ENCODE measurements around the gene GRAMD4. TPM values are rescaled to one million over a fixed set of nuclear protein-coding genes. Genes with fewer than 3 reads are reported as not detected.
"Not testable (repeated sequence)": the region's sequence is repeated elsewhere in the genome, so short reads cannot be mapped to it uniquely, and the experiment has no call there.

Gene GRAMD4
- polyA plus RNA-seq, 2 of the 4 experiments (the other 2 are of a cell fraction): 7.7 to 13.1 TPM

GRCh38 chr22:46641811-46642266 is 21.7 kb downstream of the GRAMD4 start (continued):
- TF ChIP-seq JUN (IDR thresholded peaks at IDR 0.05) (no peak), ATOH8 (CRISPR knock-in tag; IDR thresholded peaks at IDR 0.05; ENCODE audit: low read depth) (no peak), SMC3 (IDR thresholded peaks at IDR 0.05) (no peak)

- H3K9me3 ChIP-seq; H3K4me3 ChIP-seq; CTCF ChIA-PET; FAIRE-seq; ATAC-seq; H3K27ac ChIP-seq; H3K4me1 ChIP-seq; H3K4me2 ChIP-seq; POLR2A ChIA-PET; DNase-seq (ENCODE audit: low read depth in 1 of 2, low spot score in 1 of 2): not testable (repeated sequence)
- WGBS (ENCODE audit: missing lambda C conversion rate): 93% methylated on average over 5 of the region's 5 CpGs
Measured at GRCh38 chr22:46642840-46643480, 22.8 kb downstream of the GRAMD4 start.

- ATAC-seq (no peak), FAIRE-seq (no peak), DNase-seq (ENCODE audit: low read depth in 1 of 2, low spot score in 1 of 2) (no peak)
- ChIA-PET CTCF (interaction anchor here (1.1 to 2.3 kb wide), 2 partner anchors 18 to 84 kb away, joined by 3 to 9 read pairs; no protein-coding TSS in a partner anchor), POLR2A (no interaction called here)
- TF ChIP-seq POLR2AphosphoS2 (conservative IDR thresholded peaks at IDR 0.05; ENCODE audit: low read length) (no peak), EP300 (IDR thresholded peaks at IDR 0.05) (no peak), HES2 (IDR thresholded peaks at IDR 0.05) (no peak), ZNF302 (CRISPR knock-in tag; IDR thresholded peaks at IDR 0.05) (no peak), CEBPB (IDR thresholded peaks at IDR 0.05) (no peak), RARB (CRISPR knock-in tag; IDR thresholded peaks at IDR 0.05) (no peak), E2F6 (IDR thresholded peaks at IDR 0.05; ENCODE audit: borderline replicate concordance, low read depth) (no peak), NFE2L2 (conservative IDR thresholded peaks at IDR 0.05; ENCODE audit: low read length) (no peak), FOSL2 (IDR thresholded peaks at IDR 0.05) (no peak), FOSL2 (CRISPR knock-in tag; IDR thresholded peaks at IDR 0.05) (no peak), ZSCAN20 (CRISPR knock-in tag; IDR thresholded peaks at IDR 0.05) (no peak), JUNB (IDR thresholded peaks at IDR 0.05) (no peak), CTCF (IDR thresholded peaks at IDR 0.05) (no peak), HEYL (CRISPR knock-in tag; IDR thresholded peaks at IDR 0.05) (no peak), TP53 (CRISPR knock-in tag; IDR thresholded peaks at IDR 0.05) (no peak), GATA3 (IDR thresholded peaks at IDR 0.05; ENCODE audit: borderline replicate concordance) (no peak), USF2 (IDR thresholded peaks at IDR 0.05) (no peak), EHMT2 (IDR thresholded peaks at IDR 0.05; ENCODE audit: low read depth) (no peak)
- Histone ChIP-seq H3K4me3 (no peak overlapping the region), H3K9me3 (no peaks in the 10 kb centered on the region), H3K4me1 (peaks cover 29% of the 10 kb centered on the region), H3K27ac (no peak overlapping the region; a peak in 1 of 6 replicates), H3K4me2 (no peak overlapping the region)
- 82% methylated on average over 10 of the region's 10 CpGs for WGBS (ENCODE audit: missing lambda C conversion rate)
Measured at GRCh38 chr22:46646531-46647215, 26.5 kb downstream of the GRAMD4 start.

- ATAC-seq; H3K4me2 ChIP-seq; H3K9me3 ChIP-seq; H3K27ac ChIP-seq; H3K4me3 ChIP-seq; DNase-seq (ENCODE audit: low read depth in 1 of 2, low spot score in 1 of 2); FAIRE-seq; POLR2A ChIA-PET: not testable (repeated sequence)
- CTCF ChIA-PET: interaction anchor here (2.3 kb wide), 1 partner anchor 85 kb away, joined by 9 read pairs; no protein-coding TSS in a partner anchor
- WGBS (ENCODE audit: missing lambda C conversion rate): 85% methylated on average over 2 of the region's 2 CpGs
- H3K4me1 ChIP-seq: peaks cover 45% of the 10 kb centered on the region
Measured at GRCh38 chr22:46648225-46648820, 28.1 kb downstream of the GRAMD4 start.
